Pancreas (tissue), 10 donors: ENCODE measurements around the gene ERVK3-1. TPM values are rescaled to one million over a fixed set of nuclear protein-coding genes. Genes with fewer than 3 reads are reported as not detected.
A peak's percentile ranks its signal among the peaks of the same experiment; 100 is the strongest.

Experiments
- ATAC-seq, 4 donors: fragments of 200-7000 bp; cut with Tn5 transposase; one replicate each; pipeline versions ENCODE4 v1.8.0 to v1.9.1; 2020; ENCODE audit warnings: mild to moderate bottlenecking in 4 of 4, moderate library complexity in 4 of 4
- DNase-seq, 6 donors: peaks; one replicate each; pipeline ENCODE4 v3.0.0-alpha.2; 2020
- FAIRE-seq: peaks from 2 replicates; lab custom pipeline; 2012; peaks lifted over from hg19 to GRCh38; lab: Jason Lieb, UNC
- H3K27ac ChIP-seq, 4 donors: fragments of 200-600 bp; sonication (generic); 1 replicate in 3 of 4; 2 replicates in 1 of 4; pipeline versions ENCODE4 v1.5.0 to v1.8.0; 2020
- H3K27me3 ChIP-seq, 4 donors: fragments of 200-600 bp; one replicate each; pipeline ENCODE4 v1.8.0; 2021
- H3K36me3 ChIP-seq, 3 donors: fragments of 200-600 bp; sonication (generic) in 1 of 3; one replicate each; pipeline versions ENCODE4 v1.5.0 to v1.8.0; 2020 to 2021
- H3K4me1 ChIP-seq, 3 donors: fragments of 200-600 bp; one replicate each; pipeline ENCODE4 v1.8.0; 2021
- H3K4me3 ChIP-seq, 4 donors: fragments of 200-600 bp; sonication (generic) in 2 of 4; one replicate each; pipeline versions ENCODE4 v1.5.0 to v1.8.0; 2020 to 2021
- H3K9me3 ChIP-seq, 4 donors: fragments of 200-600 bp; one replicate each; pipeline ENCODE4 v1.8.0; 2021
- CTCF ChIP-seq, 4 donors: fragments of 200-600 bp; sonication (generic) in 3 of 4; IDR thresholded peaks; one replicate each; pipeline versions ENCODE4 v1.5.0 to v1.8.0; 2021; ENCODE audit warnings: antibody characterized with exemption in 4 of 4
- WGBS, 2 donors: extraction: QIAGEN DNeasy Blood & Tissue Kit; methylation state at CpG; one replicate each; pipeline ENCODE4 v1.1.7; 2013; 5-methylcytosine and 5-hydroxymethylcytosine counted together
- intact Hi-C, 3 donors: fragments of 100-400 bp; cut with DNase I; formaldehyde crosslinking; loops; one replicate each; pipeline versions ENCODE4 v1.11.1 to v1.14.2; 2022
- polyA plus RNA-seq, 2 donors: library from polyadenylated mRNA; stranded (reverse); fragments of 200-250 nt; gene quantifications; one replicate each; pipeline ENCODE4 v1.2.3, GENCODE V29; 2013
- total RNA-seq, 6 donors: library from RNA; stranded (reverse); fragmentation: NEBNext Ultra II Directional in 4 of 6; extraction: Animal tissue kit (Norgen Biotek cat#: 25700) in 4 of 6; gene quantifications; one replicate each; pipeline versions ENCODE4 v1.2.1 to v1.2.4, GENCODE V29; 2021 to 2023
- donor health status: healthy with polysubstance abuse.
- donor health status: DM: no; HTN: no; CAD: no; lungs with moderate emphysema.
- donor health status: DM: no; HTN: no; CAD: no.
- donor health status: control.
- donor health status: control.
- donor health status: Bipolar disorder and iron deficiency.
- donor health status: DM: yes; HTN: yes; CAD: no.
- donor health status: DM: no; HTN: no; CAD: no.
- donor health status: DM: no; HTN: no; CAD: no.
- donor health status: DM: yes; HTN: yes; CAD: no.

ERVK3-1 gene
- total and polyA plus RNA-seq, 8 donors: 8.6 to 41.6 (median 15.6) TPM

- DNase-seq: no peak
- no peak overlapping the region for H3K4me3 ChIP-seq
- no peak for ATAC-seq
- 64 to 71% methylated on average over 4 of the region's 4 CpGs for WGBS, 2 donors
- no peaks in the 10 kb centered on the region for H3K9me3 ChIP-seq
- no peak for TF ChIP-seq CTCF (IDR thresholded peaks at IDR 0.05)
- H3K27me3 ChIP-seq: no peaks in the 10 kb centered on the region
- no peak for FAIRE-seq
- H3K36me3 ChIP-seq: no peaks in the 10 kb centered on the region
- no peak overlapping the region for H3K27ac ChIP-seq
- H3K4me1 ChIP-seq: peaks cover 0 to 13% (median 7%) of the 10 kb centered on the region in 3 donors
- intact Hi-C loops: no loop called here
Measured at GRCh38 chr19:58330458-58330857, 25.3 kb downstream of the ERVK3-1 start.

GRCh38 chr19:58332697-58333096 lies 27.5 kb downstream of the ERVK3-1 start:
- intact Hi-C loops: no loop called here
- WGBS, 2 donors: 86 to 88% methylated on average over 1 of the region's 1 CpG

DNA sequence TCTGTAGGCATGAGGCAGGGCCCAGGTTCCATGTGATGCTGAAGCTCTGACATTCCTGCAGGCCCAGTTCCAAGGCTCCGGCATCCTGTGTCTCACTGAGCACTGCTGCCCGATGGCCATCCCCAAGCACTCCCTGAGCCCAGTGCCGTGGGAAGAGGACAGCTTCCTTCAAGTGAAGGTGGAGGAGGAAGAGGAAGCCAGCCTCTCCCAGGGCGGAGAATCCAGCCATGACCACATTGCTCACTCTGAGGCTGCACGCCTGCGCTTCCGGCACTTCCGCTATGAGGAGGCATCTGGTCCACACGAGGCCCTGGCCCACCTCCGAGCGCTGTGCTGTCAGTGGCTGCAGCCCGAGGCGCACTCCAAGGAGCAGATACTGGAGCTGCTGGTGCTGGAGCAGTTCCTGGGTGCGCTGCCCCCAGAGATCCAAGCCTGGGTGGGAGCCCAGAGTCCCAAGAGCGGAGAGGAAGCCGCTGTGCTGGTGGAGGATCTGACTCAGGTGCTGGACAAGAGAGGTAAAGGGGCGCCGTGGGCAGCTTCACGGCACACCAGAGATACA lies 29.6 kb downstream of the ERVK3-1 start:
- H3K9me3 ChIP-seq: no peaks in the 10 kb centered on the region
- no peaks in the 10 kb centered on the region for H3K4me1 ChIP-seq
- H3K4me3 ChIP-seq: no peak overlapping the region
- ATAC-seq (no peak), DNase-seq (peak in 1 of 6 donors; percentile 58), FAIRE-seq (no peak)
- WGBS, 2 donors: 94 to 97% methylated on average over 19 of the region's 19 CpGs
- no peak for TF ChIP-seq CTCF (IDR thresholded peaks at IDR 0.05)
- intact Hi-C loops: no loop called here
- no peaks in the 10 kb centered on the region for H3K27me3 ChIP-seq
- H3K27ac ChIP-seq: no peak overlapping the region
- H3K36me3 ChIP-seq: peaks cover 0 to 7% (median 0%) of the 10 kb centered on the region in 3 donors

More at GRCh38 chr19:58332697-58333096, 27.5 kb downstream of the ERVK3-1 start:
- TF ChIP-seq CTCF (IDR thresholded peaks at IDR 0.05): no peak
- Histone ChIP-seq H3K4me3 (no peak overlapping the region), H3K27me3 (no peaks in the 10 kb centered on the region), H3K27ac (no peak overlapping the region), H3K36me3 (no peaks in the 10 kb centered on the region), H3K4me1 (peaks cover 0 to 6% (median 5%) of the 10 kb centered on the region in 3 donors), H3K9me3 (no peaks in the 10 kb centered on the region)
- no peak for ATAC-seq
- no peak for DNase-seq
- no peak for FAIRE-seq

- no peaks in the 10 kb centered on the region for H3K27me3 ChIP-seq
- no peak overlapping the region for H3K4me3 ChIP-seq
- H3K27ac ChIP-seq: no peak overlapping the region
- no peak for TF ChIP-seq CTCF (IDR thresholded peaks at IDR 0.05)
- 77 to 82% methylated on average over 3 of the region's 3 CpGs for WGBS, 2 donors
- intact Hi-C loops: no loop called here
- H3K9me3 ChIP-seq: no peaks in the 10 kb centered on the region
- H3K36me3 ChIP-seq: peaks cover 0 to 7% (median 0%) of the 10 kb centered on the region in 3 donors
- no peak for FAIRE-seq
- no peak for DNase-seq
- no peak for ATAC-seq
- no peaks in the 10 kb centered on the region for H3K4me1 ChIP-seq
Measured at GRCh38 chr19:58335630-58336029, 30.5 kb downstream of the ERVK3-1 start.

DNA sequence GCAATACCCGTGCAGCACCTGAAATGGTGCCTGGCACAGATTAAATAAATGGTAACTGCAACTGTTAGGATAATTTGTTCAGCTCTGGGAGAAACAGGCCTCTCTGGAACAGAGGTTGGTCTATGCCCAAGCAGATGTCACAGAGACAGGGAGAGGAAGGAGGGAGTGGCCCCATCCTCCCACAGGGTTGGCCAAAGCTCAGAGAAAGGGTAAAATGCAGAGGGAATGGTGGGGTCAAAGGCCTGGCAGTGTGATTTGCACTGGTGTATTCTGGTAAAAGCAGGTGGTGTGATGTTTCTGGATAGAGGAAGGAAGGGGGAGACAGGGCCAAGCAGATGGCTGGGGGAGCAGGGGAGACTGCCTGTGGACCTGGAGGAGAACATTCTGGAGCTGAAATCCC lies 31.0 kb downstream of the ERVK3-1 start:
- no peaks in the 10 kb centered on the region for H3K4me1 ChIP-seq
- peaks cover 0 to 7% (median 0%) of the 10 kb centered on the region in 3 donors for H3K36me3 ChIP-seq
- no peak overlapping the region for H3K27ac ChIP-seq
- 91 to 96% methylated on average over 1 of the region's 1 CpG for WGBS, 2 donors
- H3K9me3 ChIP-seq: no peaks in the 10 kb centered on the region
- no peak for TF ChIP-seq CTCF (IDR thresholded peaks at IDR 0.05)
- ATAC-seq (no peak), DNase-seq (no peak), FAIRE-seq (no peak)
- H3K4me3 ChIP-seq: no peak overlapping the region
- intact Hi-C loops: no loop called here
- H3K27me3 ChIP-seq: no peaks in the 10 kb centered on the region
